GM18870 (cell line): ENCODE measurements around the gene SERAC1.

Experiments used
- ATAC-seq: cut with Tn5 transposase; IDR thresholded peaks from one replicate; pipeline ENCODE4 v1.9.1; 2021; ENCODE audit warnings: moderate library complexity; ENCODE audit not compliant: unreplicated experiment

SERAC1 gene

GRCh38 chr6:158060455-158061360, 107.4 kb downstream of the SERAC1 start:
- no peak for ATAC-seq
